GM19468 (cell line): Measurements from ENCODE around the gene SBK1.
"Not testable (repeated sequence)": the region's sequence is repeated elsewhere in the genome, so short reads cannot be mapped to it uniquely, and the experiment has no call there.

Source experiments
- ATAC-seq: cut with Tn5 transposase; IDR thresholded peaks from one replicate; pipeline ENCODE4 v1.9.1; 2021; ENCODE audit warnings: mild to moderate bottlenecking, moderate library complexity, moderate number of reproducible peaks; ENCODE audit not compliant: unreplicated experiment; ENCODE audit errors: extremely low read depth

Gene SBK1

GRCh38 chr16:28291651-28292626, at the start of gene SBK1:
Gene SBK1 (plus strand): TSS chr16:28292525. CDS start chr16:28317392, 24,867 bp downstream.
- no peak for ATAC-seq

GRCh38 chr16:28249483-28249882, 42.8 kb upstream of the SBK1 start:
- ATAC-seq, result not testable (repeated sequence)

GRCh38 chr16:28250999-28251398, 41.3 kb upstream of the SBK1 start:
- ATAC-seq, result no peak

- no peak for ATAC-seq
These were observed 38.2 kb upstream of the SBK1 start for GRCh38 chr16:28254158-28254557.

- no peak for ATAC-seq
These were observed 36.5 kb upstream of the SBK1 start for GRCh38 chr16:28255838-28256237.

- ATAC-seq, result no peak
These were observed 35.1 kb upstream of the SBK1 start for GRCh38 chr16:28257256-28257655.

GRCh38 chr16:28258567-28258966, 33.8 kb upstream of the SBK1 start:
- no peak for ATAC-seq

- no peak for ATAC-seq
These were observed 33.1 kb upstream of the SBK1 start for GRCh38 chr16:28259091-28259780.

- no peak for ATAC-seq
These were observed 32.6 kb upstream of the SBK1 start for GRCh38 chr16:28259781-28260150.

GRCh38 chr16:28260193-28260592, 32.1 kb upstream of the SBK1 start:
- ATAC-seq, result no peak

GRCh38 chr16:28261942-28262341, 30.4 kb upstream of the SBK1 start:
- ATAC-seq, result no peak

GRCh38 chr16:28263305-28263704, 29.0 kb upstream of the SBK1 start:
- ATAC-seq, result no peak

- no peak for ATAC-seq
These were observed 27.7 kb upstream of the SBK1 start for GRCh38 chr16:28264656-28265055.

GRCh38 chr16:28265822-28266221, 26.5 kb upstream of the SBK1 start:
- ATAC-seq, result no peak

- ATAC-seq, result no peak
These were observed 25.0 kb upstream of the SBK1 start for GRCh38 chr16:28267356-28267755.

- ATAC-seq, result no peak
These were observed 18.8 kb upstream of the SBK1 start for GRCh38 chr16:28273511-28273910.

GRCh38 chr16:28274676-28275075, 17.6 kb upstream of the SBK1 start:
- ATAC-seq, result no peak

- no peak for ATAC-seq
These were observed 16.0 kb upstream of the SBK1 start for GRCh38 chr16:28276301-28276700.

- ATAC-seq, result no peak
These were observed 14.6 kb upstream of the SBK1 start for GRCh38 chr16:28277537-28278388.

GRCh38 chr16:28279006-28279405, 13.3 kb upstream of the SBK1 start:
- ATAC-seq, result no peak
